ENCODE results near the gene GP5.

Gene GP5

GRCh38 chr3:194348354-194348753 is 50.7 kb downstream of the GP5 start:
- no peak for DNase-seq (ENCODE audit: low read depth in 2 of 2)

DNA sequence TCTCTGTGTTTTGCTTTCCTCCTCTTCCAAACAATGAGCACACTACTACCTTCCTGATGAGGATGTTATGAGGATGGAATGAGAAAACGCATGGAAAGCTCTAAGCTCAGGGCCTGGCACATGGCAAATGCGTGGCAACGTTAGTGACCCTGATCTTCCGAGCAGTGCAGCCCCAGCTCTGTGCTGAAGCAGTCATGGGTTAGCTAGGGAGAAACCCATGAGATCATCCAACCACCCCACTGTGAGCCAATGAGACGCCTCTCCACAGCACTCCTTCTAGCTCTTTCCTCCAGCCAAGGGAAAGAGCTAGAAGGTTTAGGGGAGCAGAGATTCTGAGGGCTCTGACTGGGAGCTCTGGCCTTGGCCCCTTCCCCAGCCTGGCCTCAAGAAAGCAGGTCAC is 52.4 kb downstream of the GP5 start:
- no peak for DNase-seq (ENCODE audit: low read depth in 2 of 2)

DNA sequence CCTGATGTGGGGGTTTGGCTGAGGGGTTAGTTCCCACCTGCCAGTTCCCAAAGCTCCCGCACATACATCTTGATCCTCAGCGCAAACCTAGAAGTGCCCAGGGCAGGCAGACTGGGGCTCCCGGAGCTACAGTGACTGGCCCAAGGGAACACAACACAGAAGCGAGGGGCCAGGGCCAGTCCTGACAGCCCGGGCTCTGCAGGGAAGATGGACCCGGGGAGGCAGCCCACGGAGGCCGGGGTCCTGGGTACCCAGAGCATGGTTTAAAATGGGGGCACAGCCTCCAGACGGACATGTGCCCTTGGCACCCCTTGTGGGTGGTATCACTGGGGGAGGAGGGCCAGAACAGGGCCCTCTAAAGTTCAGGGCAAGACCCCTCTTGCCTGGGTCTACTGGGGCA is 53.0 kb downstream of the GP5 start:
- no peak for DNase-seq (ENCODE audit: low read depth in 2 of 2)

Measured in stimulated activated CD8-positive, alpha-beta memory T cell treated with anti-CD3 and anti-CD28 coated beads, Interleukin-15, amount 100 ng/mL, for 48 hours (primary cell).